Trophoblast cell (in vitro differentiated cells and primary cell): ENCODE measurements around the gene CD200R1L.

ENCODE experiments used
- DNase-seq, 2 donors: peaks; one replicate each; pipeline ENCODE4 v3.0.0-alpha.2; 2016
- H2AFZ ChIP-seq: 2 replicates; pipeline ENCODE4 v1.6.1; 2013; ENCODE audit warnings: low read length, moderate library complexity, mild to moderate bottlenecking; ENCODE audit not compliant: insufficient read depth, poor library complexity
- H2AK5ac ChIP-seq: 2 replicates; pipeline ENCODE4 v1.6.1; 2013; ENCODE audit warnings: mild to moderate bottlenecking, low read length
- H2BK120ac ChIP-seq: 2 replicates; pipeline ENCODE4 v1.6.1; 2013; ENCODE audit warnings: low read length, mild to moderate bottlenecking, moderate library complexity; ENCODE audit not compliant: insufficient read depth, poor library complexity
- H2BK12ac ChIP-seq: 2 replicates; pipeline ENCODE4 v1.6.1; 2013; ENCODE audit warnings: mild to moderate bottlenecking, low read length, moderate library complexity
- H2BK5ac ChIP-seq: 2 replicates; pipeline ENCODE4 v1.6.1; 2013; ENCODE audit warnings: low read length, low read depth, moderate library complexity, mild to moderate bottlenecking; ENCODE audit not compliant: poor library complexity
- H3K14ac ChIP-seq: 2 replicates; pipeline ENCODE4 v1.6.1; 2013; ENCODE audit warnings: mild to moderate bottlenecking, low read length
- H3K18ac ChIP-seq: 2 replicates; pipeline ENCODE4 v1.6.1; 2013; ENCODE audit warnings: mild to moderate bottlenecking, low read length
- H3K23ac ChIP-seq: 2 replicates; pipeline ENCODE4 v1.6.1; 2013; ENCODE audit warnings: low read length
- H3K27ac ChIP-seq: 2 replicates; pipeline ENCODE4 v1.5.1; 2013; ENCODE audit warnings: low read depth, mild to moderate bottlenecking, inconsistent platforms, low read length, moderate library complexity
- H3K27me3 ChIP-seq: 2 replicates; pipeline ENCODE4 v1.6.1; 2013; ENCODE audit warnings: inconsistent platforms, mild to moderate bottlenecking, low read length, moderate library complexity; ENCODE audit not compliant: insufficient read depth
- H3K36me3 ChIP-seq, 2 experiments: 1 replicate in 1 of 2; 2 replicates in 1 of 2; pipeline ENCODE4 v1.6.1; 2013; ENCODE audit warnings: low read length in 2 of 2, mild to moderate bottlenecking in 2 of 2, moderate library complexity in 1 of 2; ENCODE audit not compliant: insufficient read depth in 2 of 2, control insufficient read depth in 1 of 2
- H3K4ac ChIP-seq: 2 replicates; pipeline ENCODE4 v1.6.1; 2013; ENCODE audit warnings: low read depth, mild to moderate bottlenecking, low read length, moderate library complexity
- H3K4me1 ChIP-seq, 2 experiments: 1 replicate in 1 of 2; 2 replicates in 1 of 2; pipeline ENCODE4 v1.6.1; 2013; ENCODE audit warnings: low read length in 2 of 2, mild to moderate bottlenecking in 2 of 2, moderate library complexity in 1 of 2; ENCODE audit not compliant: insufficient read depth in 2 of 2, control insufficient read depth in 1 of 2
- H3K4me2 ChIP-seq: 2 replicates; pipeline ENCODE4 v1.6.1; 2013; ENCODE audit warnings: inconsistent platforms, mild to moderate bottlenecking, low read length, moderate library complexity
- H3K4me3 ChIP-seq: 2 replicates; pipeline ENCODE4 v1.5.1; 2013; ENCODE audit warnings: mild to moderate bottlenecking, low read depth, low read length, inconsistent platforms
- H3K79me1 ChIP-seq: one replicate; pipeline ENCODE4 v1.6.1; 2013; ENCODE audit warnings: low read length
- H3K79me2 ChIP-seq: 2 replicates; pipeline ENCODE4 v1.6.1; 2013; ENCODE audit warnings: low read length, mild to moderate bottlenecking; ENCODE audit not compliant: control insufficient read depth, insufficient read depth, poor library complexity
- H3K9ac ChIP-seq: 2 replicates; pipeline ENCODE4 v1.6.1; 2013; ENCODE audit warnings: mild to moderate bottlenecking, low read length
- H3K9me3 ChIP-seq: 2 replicates; pipeline ENCODE4 v1.6.1; 2013; ENCODE audit warnings: low read depth, mild to moderate bottlenecking, control low read depth, inconsistent platforms, low read length; ENCODE audit not compliant: insufficient read depth
- H4K12ac ChIP-seq: 2 replicates; pipeline ENCODE4 v1.6.1; 2013; ENCODE audit warnings: low read depth, mild to moderate bottlenecking, low read length, moderate library complexity
- H4K8ac ChIP-seq: 2 replicates; pipeline ENCODE4 v1.6.1; 2013; ENCODE audit warnings: low read depth, mild to moderate bottlenecking, low read length, moderate library complexity
- H4K91ac ChIP-seq: one replicate; pipeline ENCODE4 v1.6.1; 2013; ENCODE audit warnings: low read depth, mild to moderate bottlenecking, low read length, moderate library complexity
- WGBS: extraction: QIAGEN DNeasy Blood & Tissue Kit; methylation state at CpG from one replicate; pipeline ENCODE4 v1.1.7; 2013; ENCODE audit warnings: missing lambda C conversion rate; ENCODE audit not compliant: insufficient read length, insufficient coverage; ENCODE audit errors: extremely low coverage; 5-methylcytosine and 5-hydroxymethylcytosine counted together

Gene CD200R1L

GRCh38 chr3:112769286-112769978, 77.2 kb downstream of the CD200R1L start:
- H3K9me3 ChIP-seq = no peaks in the 10 kb centered on the region
- no CpG with 5 or more reads among the region's 1 CpG for WGBS
- no peak overlapping the region for H2AFZ ChIP-seq
- no peaks in the 10 kb centered on the region for H3K27me3 ChIP-seq
- H3K14ac ChIP-seq = no peak overlapping the region
- H3K79me2 ChIP-seq = no peaks in the 10 kb centered on the region
- no peaks in the 10 kb centered on the region for H3K79me1 ChIP-seq
- no peak overlapping the region for H3K4ac ChIP-seq
- H3K4me3 ChIP-seq = no peak overlapping the region
- H2BK5ac ChIP-seq = no peak overlapping the region
- H2BK120ac ChIP-seq = no peak overlapping the region
- H3K18ac ChIP-seq = no peak overlapping the region
- DNase-seq = no peak
- H4K91ac ChIP-seq = no peak overlapping the region
- H3K23ac ChIP-seq = no peak overlapping the region
- H2BK12ac ChIP-seq = no peak overlapping the region
- no peak overlapping the region for H4K8ac ChIP-seq
- no peaks in the 10 kb centered on the region for H3K4me1 ChIP-seq
- H4K12ac ChIP-seq = no peak overlapping the region
- H2AK5ac ChIP-seq = no peak overlapping the region
- no peak overlapping the region for H3K27ac ChIP-seq
- no peaks in the 10 kb centered on the region for H3K36me3 ChIP-seq
- H3K4me2 ChIP-seq = no peak overlapping the region
- no peak overlapping the region for H3K9ac ChIP-seq

- H2AFZ ChIP-seq = no peak overlapping the region
- WGBS = no CpG with 5 or more reads among the region's 2 CpGs
- no peaks in the 10 kb centered on the region for H3K9me3 ChIP-seq
- H4K8ac ChIP-seq = no peak overlapping the region
- H3K4me3 ChIP-seq = no peak overlapping the region
- H3K36me3 ChIP-seq = no peaks in the 10 kb centered on the region
- H3K4me1 ChIP-seq = no peaks in the 10 kb centered on the region
- H3K14ac ChIP-seq = no peak overlapping the region
- H3K23ac ChIP-seq = no peak overlapping the region
- H3K79me2 ChIP-seq = no peaks in the 10 kb centered on the region
- H3K27me3 ChIP-seq = no peaks in the 10 kb centered on the region
- no peak overlapping the region for H2BK120ac ChIP-seq
- no peak overlapping the region for H3K18ac ChIP-seq
- no peak overlapping the region for H2AK5ac ChIP-seq
- H2BK5ac ChIP-seq = no peak overlapping the region
- no peak for DNase-seq
- no peaks in the 10 kb centered on the region for H3K79me1 ChIP-seq
- no peak overlapping the region for H3K4me2 ChIP-seq
- H3K9ac ChIP-seq = no peak overlapping the region
- H3K27ac ChIP-seq = no peak overlapping the region
- H2BK12ac ChIP-seq = no peak overlapping the region
- H4K12ac ChIP-seq = no peak overlapping the region
- no peak overlapping the region for H4K91ac ChIP-seq
- no peak overlapping the region for H3K4ac ChIP-seq
Observed at GRCh38 chr3:112767777-112768176, 78.9 kb downstream of the CD200R1L start.

GRCh38 chr3:112767177-112767576, 79.5 kb downstream of the CD200R1L start:
- Histone ChIP-seq H3K27me3 (no peaks in the 10 kb centered on the region), H3K4me2 (no peak overlapping the region), H3K79me2 (no peaks in the 10 kb centered on the region), H2BK120ac (no peak overlapping the region), H3K4me3 (no peak overlapping the region), H2AFZ (no peak overlapping the region), H3K36me3 (no peaks in the 10 kb centered on the region), H3K18ac (no peak overlapping the region), H3K4ac (no peak overlapping the region), H3K23ac (no peak overlapping the region), H3K27ac (no peak overlapping the region), H3K4me1 (no peaks in the 10 kb centered on the region), H2AK5ac (no peak overlapping the region), H4K91ac (no peak overlapping the region), H2BK12ac (no peak overlapping the region), H3K79me1 (no peaks in the 10 kb centered on the region), H4K8ac (no peak overlapping the region), H4K12ac (no peak overlapping the region), H3K9ac (no peak overlapping the region), H2BK5ac (no peak overlapping the region), H3K14ac (no peak overlapping the region), H3K9me3 (no peaks in the 10 kb centered on the region)
- DNase-seq = no peak
- WGBS = no CpG with 5 or more reads among the region's 2 CpGs
